T-helper 2 cell treated with Interferon-gamma antibody and Interleukin-4, amounts not matched to agents 100 ng/mL and 5 ng/mL, for 36 hours (primary cell): ENCODE data around the gene MCEE. TPM values are rescaled to one million over a fixed set of nuclear protein-coding genes. Genes with fewer than 3 reads are reported as not detected.
"Not testable (repeated sequence)": the region's sequence is repeated elsewhere in the genome, so short reads cannot be mapped to it uniquely, and the experiment has no call there.

Experiments
- intact Hi-C: fragments of 100-400 bp; cut with micrococcal nuclease; formaldehyde crosslinking; loops from one replicate; pipeline ENCODE4 v1.15.1; 2023
- total RNA-seq: library from RNA; stranded (reverse); gene quantifications from 2 replicates; pipeline ENCODE4 v1.2.3, GENCODE V29; 2022

MCEE gene
- total RNA-seq, 1 donor from 2014 or later, result 20.1 TPM

DNA sequence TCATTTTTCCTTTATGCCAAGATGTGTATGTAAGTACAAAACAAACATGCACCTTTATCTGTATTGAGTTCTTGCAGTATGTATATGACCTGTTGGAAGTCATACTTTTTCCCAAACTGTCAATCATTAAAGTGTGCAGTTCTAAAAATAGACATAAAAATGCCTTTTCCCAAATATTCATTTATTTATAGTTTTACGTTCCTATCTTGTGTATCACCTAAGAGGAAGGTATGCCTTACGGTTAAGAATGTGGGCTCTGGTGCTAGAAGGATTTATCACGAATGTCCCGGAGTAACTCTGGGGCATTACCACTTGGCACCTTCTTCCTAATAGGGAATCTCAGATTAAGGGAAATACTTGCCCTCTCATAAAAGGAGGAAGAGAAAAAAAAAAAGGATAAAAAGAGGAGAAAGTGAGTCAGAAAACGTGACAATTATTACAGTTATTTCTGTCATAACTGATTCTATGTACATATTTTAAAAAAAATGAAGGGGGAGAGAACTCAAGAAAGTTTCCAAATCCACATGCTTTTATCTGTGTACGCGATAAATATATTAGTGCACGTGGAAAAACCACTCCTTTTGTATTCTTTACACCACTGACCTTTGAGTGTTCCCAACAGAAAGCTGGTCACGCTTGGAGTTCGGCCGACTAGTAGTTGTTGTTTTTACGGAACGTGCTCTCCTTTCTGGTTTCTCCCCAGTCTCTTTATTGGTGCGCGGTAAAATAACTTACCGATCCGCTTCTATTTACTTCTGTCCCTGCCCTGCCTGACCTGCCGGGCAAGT lies 721 bp downstream of the MCEE start:
- intact Hi-C loops, result no loop called here

DNA sequence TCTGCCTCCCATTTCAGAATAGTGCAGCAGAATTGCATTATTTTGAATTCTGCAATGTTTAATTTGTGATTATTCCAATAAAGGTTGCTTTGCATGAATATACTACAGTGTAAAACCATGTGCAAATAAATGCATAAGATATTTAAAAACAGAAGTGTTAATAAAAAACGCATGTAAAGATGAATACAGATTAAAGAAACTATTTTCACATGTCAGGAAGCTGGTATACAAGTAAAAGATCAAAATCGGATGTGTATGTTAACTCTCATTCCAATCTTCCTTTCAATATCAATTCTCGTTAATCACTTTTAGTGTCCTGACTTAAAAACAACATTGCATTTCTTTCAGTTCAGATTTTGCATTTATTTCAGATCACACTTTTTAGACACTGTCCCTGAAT lies 3.1 kb downstream of the MCEE start:
- intact Hi-C loops, result no loop called here

DNA sequence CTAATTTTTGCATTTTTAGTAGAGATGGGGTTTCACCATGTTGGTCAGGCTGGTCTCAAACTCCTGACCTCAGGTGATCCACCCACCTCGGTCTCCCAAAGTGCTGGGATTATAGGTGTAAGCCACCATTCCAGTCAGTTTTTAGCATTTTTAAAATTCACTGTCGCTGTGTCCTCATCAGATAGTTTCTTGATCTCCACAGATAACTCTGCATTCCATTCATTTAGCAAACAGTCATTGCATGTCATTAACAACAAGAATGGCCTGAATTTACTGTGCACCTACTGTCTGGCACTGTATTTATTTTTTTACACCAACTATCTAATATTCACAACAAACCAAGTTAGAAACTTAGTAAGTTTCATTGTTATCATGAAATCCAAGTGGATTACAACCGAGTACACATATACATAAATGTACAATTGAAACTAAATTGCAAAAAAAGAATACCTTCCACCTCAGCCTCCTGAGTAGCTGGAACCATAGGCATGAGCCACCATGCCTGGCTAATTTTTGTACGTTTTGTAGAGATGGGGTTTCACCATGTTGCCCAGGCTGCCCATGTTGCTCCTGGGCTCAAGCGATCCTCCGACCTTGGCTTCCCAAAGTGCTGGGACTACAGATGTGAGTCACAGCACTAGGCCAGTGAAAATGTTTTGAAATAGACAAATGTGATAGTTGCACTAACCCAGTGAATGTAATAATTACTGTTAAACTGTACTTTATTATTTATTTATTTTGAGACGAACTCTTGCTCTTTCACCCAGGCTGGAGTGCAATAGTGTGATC lies 4.3 kb downstream of the MCEE start:
- intact Hi-C loops, result no loop called here

DNA sequence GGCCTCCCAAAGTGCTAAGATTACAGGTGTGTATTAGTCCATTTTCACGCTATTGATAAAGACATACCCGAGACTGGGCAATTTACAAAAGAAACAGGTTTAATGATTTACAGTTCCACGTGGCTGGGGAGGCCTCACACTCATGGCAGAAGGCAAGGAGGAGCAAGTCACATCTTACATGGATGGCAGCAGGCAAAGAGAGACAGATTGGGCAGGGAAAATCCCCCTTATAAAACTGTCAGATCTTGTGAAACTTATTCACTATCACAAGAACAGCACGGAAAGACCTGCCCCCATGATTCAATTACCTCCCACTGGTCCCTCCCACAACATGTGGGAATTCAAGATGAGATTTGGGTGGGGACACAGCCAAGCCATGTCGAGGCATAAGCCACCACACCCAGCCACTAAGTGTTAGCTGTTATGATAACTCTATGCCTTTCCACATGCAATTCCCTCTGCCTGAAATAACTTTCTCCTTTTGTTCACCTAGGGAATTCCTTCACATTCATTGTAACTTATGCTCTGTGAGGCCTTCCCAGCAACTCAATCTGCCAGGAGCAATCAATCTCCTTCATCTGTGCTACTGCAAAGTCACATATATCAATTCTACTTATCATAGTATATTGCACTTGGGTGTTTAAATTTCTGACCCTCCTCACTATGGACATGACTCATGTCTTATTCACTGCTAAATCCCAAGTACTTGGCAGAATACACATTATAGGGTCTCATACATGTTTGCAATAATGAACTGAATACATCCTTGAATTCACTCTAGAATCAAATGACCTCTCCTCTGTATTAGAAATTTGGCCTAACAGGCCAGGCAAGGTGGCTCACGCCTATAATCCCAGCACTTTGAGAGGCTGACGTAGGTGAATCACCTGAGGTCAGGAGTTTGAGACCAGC lies 7.4 kb downstream of the MCEE start:
- intact Hi-C loops, result no loop called here

DNA sequence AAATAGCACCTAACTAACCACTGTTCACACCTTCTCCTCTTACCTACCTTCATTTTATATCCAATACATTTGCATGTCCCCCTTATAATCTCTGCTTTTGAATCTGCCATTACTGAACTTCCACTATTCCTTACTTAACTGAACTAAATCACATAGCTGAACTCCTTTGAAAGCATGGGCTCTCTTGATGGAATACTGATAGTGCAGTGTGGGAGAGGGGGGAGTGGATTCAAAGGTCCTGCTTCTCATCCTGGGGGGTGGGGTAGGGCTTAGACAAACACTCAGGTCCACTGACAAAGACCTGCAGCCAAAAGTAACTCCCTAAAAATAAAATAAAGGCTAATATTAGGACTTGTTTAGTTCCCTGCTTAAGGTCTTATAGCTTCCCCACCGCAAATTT lies 8.6 kb downstream of the MCEE start:
- intact Hi-C loops, result no loop called here

DNA sequence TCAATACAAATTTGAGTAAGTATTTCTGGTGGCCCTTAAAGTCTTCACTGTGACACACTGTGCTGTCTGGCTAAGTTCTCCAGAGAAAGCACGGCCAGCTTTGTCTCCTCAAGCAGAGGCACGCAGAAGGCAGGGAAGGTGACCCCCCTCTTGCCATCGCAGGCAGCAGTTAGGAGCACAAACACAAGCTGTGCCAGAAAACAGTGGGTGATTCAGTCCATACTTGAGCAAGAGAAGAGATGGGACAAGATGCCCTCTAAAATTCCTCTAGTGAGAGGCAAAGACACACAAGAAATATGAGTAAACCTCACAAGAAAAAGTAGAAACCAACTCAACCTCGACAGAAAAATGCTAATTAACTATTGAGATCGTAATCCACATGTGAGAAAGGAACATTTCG lies 9.8 kb downstream of the MCEE start:
- intact Hi-C loops, result no loop called here

DNA sequence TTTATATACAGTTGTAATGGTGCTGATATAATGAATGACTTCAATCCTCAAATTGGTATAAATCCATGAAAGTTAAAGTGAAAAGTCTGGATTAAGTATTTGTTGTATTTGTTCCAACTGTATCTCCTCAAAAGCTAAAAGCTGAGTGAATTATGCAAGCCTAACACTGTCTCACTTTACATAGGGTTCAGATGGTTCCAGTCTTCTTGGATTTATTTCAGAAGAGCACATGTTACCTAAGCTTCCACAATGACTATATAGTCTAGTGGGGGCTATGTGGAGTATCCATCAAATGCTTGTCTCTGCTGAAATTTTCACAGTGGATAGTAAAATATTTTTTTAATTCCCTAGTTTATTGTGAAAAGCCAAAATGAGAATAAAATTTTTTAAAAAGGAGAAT lies 13.0 kb downstream of the MCEE start:
- intact Hi-C loops, result no loop called here

DNA sequence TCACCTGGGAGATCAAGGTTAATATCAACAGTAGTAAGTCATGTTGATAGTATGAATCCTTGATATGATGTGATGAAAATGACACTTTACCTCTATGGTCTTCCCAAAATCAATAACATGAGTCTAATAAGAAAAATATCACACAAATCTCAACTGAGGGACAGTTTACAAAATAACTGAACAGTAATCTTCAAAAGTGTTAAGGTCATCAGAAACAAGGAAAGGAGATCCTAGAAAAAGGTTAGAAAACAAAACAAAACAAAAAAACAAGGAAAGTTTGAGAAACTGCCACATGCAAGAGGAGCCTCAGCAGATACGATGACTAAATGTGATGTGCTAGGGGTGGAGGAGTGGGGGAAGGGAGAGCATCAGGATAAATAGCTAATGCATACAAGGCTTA lies 16.2 kb downstream of the MCEE start:
- intact Hi-C loops, result no loop called here

DNA sequence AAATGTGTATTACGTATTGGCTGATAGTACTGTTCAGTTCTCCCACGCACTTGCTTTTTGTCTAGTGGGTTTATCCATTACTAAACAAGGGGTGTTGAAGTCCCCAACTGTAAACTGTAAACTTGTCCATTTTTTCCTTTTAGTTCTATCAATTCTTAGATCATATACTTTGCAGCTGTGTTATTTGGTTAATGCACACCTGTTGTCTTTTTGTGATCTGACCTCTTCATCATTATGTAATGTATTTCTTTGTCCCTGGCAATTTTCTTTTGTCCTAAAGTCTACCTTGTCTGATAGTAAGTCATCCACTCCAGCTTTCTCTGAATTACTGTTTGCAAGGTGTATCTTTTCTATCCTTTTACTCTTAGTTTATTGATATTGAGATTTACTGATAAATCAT lies 21.9 kb downstream of the MCEE start:
- intact Hi-C loops, result no loop called here

DNA sequence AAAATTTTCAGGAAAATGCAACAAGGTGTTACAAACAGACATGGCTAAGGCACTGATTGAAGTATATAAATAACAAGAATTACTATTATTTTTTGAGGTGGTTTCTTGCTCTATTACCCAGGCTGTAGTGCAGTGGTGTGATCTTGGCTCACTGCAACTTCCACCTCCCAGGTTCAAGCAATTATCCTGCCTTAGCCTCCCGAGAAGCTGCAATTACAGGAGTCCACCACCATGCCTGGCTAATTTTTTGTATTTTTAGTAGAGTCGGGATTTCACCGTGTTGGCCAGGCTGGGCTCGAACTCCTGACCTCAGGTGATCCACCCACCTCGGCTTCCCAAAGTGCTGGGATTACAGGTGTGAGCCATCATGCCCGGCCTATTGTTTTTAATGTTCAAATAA lies 23.6 kb downstream of the MCEE start:
- intact Hi-C loops, result not testable (repeated sequence)

DNA sequence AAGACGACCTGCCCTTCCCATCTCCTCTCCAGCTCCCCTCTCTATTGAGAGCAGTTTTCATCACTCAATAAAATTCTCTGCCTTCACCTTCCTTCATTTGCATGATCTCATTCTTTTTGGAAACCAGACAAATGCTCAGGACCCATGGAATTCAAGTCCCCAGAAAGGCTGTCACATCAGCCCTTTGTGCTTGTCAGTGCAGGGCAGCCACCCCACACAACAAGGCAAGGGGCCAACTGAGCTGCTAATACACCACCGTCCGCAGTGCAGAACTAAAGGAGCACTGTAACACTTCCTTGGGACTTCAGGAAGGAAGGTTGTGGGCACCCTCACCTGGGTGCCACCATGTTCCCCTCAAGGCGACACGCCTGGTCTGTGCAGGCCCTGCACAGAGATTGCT lies 26.2 kb downstream of the MCEE start:
- intact Hi-C loops, result no loop called here

DNA sequence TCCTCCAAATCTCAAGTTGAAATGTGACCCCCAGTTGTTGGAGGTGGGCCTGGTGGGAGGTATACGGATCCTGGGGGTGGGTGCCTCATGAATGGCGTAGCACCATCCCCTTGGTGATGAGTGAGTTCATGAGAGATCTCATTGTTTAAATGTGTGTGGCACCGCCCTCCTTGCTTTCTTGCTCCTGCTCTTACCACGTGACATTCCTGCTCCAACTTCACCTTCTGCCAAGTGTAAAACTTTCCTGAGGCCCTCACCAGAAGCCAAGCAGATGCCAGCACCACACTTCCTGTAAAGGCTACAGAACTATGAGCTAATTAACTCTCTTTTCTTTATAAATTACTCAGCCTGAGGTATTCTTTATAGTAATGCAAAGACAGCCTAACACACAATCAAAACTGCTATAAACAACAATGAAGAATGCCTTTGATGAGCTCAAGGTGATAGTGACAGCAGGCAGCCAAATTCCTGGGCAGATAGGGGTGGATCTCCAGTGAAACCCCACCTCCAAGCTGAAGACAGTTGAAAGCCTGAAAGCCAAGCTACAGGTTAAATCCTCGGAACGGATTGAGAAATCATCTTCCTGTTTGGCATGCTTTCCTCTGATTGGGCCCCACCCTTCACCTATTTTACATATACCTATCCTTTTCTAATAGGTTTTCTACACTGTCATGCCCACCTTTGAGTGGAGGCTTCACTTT lies 26.9 kb downstream of the MCEE start:
- intact Hi-C loops, result no loop called here

DNA sequence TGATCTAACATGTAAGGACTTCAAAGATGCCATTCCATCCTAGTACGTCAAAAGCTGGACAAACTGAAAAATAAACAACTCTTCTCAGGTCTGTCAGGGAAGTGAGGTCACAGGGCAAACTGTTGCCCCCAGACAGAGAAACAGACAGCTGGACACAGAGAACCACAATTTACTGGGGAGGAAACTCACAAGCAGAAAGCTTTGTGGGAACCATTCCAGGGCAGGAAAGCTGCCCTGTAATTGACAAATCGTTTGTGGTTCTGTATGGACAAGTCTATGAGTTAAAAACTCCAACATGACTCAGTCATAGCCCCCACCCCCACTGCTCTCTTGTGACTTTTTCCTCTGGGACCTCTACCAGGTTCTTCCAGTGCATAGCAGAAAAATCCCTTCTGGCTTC lies 28.4 kb downstream of the MCEE start:
- intact Hi-C loops, result no loop called here

DNA sequence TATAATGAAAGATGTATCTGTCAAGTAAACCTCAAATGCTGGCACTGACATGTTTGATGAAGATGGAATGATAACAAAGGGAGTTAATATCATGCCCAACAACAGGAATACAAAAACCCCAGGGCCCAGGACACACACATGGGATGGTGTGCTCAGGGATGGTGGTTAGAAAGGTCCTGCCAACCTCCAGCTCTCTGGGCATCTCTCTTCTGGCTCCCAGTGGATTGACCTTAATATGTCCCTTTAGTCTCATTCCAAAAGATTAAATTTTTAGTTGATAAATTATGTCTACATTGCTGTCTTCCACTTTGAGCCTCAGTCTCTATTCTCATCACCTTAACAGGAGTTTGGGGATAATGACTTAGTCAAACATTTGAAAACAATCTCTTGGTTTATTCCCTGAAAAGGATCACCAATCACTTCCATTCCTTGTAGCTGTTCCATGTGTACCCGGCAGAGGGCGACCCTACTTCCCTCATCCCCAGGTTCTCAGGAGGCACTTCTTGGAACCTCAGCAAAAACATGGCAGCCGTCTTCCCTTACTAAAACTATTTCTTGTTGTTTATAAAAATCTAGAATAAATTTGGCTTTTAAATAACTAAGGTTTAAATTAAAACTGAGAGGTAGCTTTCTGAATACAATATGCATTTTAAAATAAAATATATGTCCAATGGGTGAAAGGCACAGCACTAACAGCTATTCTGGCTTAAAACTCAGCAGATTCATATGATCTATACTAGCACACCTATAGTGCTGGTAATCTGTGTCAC lies 29.6 kb downstream of the MCEE start:
- intact Hi-C loops, result no loop called here

DNA sequence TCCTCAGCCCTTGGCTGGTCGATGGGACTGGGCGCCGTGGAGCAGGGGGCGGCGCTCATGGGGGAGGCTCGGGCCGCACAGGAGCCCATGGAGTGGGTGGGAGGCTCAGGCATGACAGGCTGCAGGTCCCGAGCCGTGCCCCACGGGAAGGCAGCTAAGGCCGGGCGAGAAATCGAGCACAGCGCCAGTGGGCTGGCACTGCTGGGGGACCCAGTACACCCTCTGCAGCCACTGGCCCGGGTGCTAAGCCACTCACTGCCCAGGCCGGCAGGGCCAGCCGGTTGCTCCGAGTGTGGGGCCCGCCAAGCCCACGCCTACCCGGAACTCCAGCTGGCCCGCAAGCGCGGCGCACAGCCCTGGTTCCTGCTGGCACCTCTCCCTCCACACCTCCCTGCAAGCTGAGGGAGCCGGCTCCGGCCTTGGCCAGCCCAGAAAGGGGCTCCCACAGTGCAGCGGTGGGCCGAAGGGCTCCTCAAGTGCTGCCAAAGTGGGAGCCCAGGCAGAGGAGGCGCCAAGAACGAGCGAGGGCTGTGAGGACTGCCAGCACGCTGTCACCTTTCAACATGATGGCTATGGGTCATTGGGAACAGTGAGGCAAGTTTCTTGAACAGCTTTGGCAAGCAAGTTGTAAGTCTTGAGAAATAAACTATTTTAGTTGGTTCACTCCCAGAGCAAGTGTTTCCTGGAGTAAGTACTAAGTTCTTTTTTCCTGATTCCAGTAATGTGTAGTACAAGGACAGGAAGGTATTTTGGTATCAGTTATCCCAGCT lies 37.4 kb downstream of the MCEE start:
- intact Hi-C loops, result not testable (repeated sequence)

DNA sequence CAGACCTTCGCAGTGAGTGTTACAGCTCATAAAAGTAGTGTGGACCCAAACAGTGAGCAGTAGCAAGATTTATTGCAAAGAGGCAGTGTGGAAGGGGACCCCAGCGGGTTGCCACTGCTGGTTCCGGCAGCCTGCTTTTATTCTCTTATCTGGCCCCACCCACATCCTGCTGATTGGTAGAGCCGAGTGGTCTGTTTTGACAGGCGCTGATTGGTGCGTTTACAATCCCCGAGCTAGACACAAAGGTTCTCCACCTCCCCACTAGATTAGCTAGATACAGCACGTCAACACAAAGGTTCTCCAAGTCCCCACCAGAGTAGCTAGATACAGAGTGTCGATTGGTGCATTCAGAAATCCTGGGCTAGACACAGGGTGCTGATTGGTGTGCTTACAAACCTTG lies 38.2 kb downstream of the MCEE start:
- intact Hi-C loops, result not testable (repeated sequence)

DNA sequence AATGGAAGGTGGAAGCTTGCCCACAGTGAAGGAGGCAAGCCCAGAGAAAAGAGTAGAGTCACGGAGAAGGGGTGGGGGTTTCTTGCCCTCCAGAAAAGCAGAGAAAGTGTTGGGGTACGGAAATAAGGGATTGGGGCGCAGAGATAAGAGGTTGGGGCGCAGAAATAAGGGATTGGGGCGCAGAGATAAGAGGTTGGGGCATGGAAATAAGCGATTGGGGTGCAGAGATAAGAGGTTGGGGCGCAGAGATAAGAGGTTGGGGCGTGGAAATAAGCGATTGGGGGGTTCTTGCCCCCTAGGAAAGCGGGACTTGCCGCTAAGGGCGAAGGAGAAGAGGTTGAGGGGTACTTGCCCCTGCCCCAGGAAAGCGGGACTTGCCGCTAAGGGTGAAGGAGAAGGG lies 40.6 kb downstream of the MCEE start:
- intact Hi-C loops, result not testable (repeated sequence)

DNA sequence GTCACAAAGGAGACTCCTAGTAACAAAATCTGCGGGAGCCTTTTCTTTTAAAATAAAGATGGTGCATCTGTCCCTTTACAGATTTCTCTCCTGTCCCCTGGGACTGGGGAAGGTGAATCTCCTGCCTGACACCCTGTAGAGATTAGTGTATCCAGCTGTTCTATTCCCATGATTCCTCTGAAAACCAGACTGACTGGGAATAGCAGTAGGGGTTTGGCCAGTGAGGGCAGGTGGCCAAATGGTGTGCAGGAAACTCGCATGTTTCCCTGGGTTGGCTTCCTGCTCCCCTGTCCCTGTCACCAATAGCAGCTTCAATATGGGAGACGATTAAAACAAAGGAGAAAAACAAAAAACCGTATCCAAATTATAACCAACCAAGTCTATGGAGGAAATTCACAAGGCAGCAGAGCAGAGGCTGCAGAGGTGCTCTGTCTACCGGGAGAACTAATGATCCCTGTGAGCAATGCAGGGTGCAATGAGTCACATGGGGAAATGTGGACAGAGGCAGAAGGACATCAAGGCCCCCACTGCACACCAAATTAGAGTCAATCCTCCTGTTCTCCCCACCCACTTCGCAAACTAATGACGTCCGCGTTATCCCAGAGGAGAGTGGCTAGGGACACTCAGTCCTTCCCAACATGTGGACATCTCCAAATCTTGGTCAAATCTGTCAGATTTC lies 44.6 kb downstream of the MCEE start:
- intact Hi-C loops, result not testable (repeated sequence)

DNA sequence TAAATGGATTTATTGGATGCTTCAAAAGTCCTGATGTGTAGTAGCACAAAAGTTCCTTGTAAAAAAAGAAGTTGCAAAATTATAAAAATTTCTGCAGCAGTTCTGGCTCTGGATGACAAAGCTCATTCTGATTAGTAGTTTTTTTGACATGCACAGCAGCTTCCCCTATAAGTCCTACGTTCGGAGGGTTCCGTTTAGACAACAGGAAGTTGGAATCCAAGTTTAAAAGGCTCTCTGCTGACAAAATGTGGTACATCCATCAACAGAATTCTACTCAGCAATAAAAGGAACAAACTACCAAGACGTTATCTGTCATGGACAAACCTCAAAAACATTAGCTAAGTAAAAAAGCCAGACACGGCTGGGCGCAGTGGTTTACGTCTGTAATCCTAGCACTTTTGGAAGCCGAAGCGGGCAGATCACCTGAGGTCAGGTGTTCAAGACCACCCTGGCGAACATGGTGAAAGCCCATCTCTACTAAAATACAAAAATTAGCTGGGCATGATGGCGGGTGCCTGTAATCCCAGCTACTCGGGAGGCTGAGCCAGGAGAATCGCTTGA lies 46.2 kb downstream of the MCEE start:
- intact Hi-C loops, result not testable (repeated sequence)
